OCI-LY1 (cell line): ENCODE results near the gene WDFY4.

ENCODE experiments used
- EZH2 ChIP-seq: fragments of 200-600 bp; sonication (generic), shearing (Covaris generic); IDR thresholded peaks from 2 replicates; pipeline ENCODE4 v1.8.0; 2017; ENCODE audit warnings: borderline replicate concordance, mixed run types, mild to moderate bottlenecking, antibody characterized with exemption, low read length, moderate library complexity, mixed read lengths
- TF ChIP-seq, protein P1 (sequence below): fragments of 200-600 bp; sonication (generic), shearing (Covaris generic); IDR thresholded peaks from 2 replicates; pipeline ENCODE4 v1.5.1; 2017; ENCODE audit warnings: mild to moderate bottlenecking, antibody characterized with exemption, low read length, moderate library complexity, mixed read lengths

DNA sequence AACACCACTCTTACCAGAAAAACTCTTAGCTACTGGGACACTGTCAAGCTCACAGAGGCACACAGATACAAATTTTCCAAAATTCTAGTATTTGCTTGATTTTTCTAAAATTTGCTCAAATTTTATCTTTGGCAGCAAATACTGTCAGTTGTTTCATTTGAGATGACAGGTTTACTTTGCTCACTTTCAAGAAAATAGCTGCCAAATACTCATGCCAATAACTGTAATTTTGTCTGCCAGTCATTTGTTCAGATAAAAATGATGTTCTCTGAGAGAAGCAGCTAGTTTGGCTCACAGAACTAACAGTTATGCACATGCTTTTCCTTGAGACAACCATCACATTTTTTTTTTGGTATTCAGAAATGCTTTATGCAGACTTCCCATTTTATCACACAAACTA lies 172.2 kb downstream of the WDFY4 start:
- TF ChIP-seq, protein P1, sequence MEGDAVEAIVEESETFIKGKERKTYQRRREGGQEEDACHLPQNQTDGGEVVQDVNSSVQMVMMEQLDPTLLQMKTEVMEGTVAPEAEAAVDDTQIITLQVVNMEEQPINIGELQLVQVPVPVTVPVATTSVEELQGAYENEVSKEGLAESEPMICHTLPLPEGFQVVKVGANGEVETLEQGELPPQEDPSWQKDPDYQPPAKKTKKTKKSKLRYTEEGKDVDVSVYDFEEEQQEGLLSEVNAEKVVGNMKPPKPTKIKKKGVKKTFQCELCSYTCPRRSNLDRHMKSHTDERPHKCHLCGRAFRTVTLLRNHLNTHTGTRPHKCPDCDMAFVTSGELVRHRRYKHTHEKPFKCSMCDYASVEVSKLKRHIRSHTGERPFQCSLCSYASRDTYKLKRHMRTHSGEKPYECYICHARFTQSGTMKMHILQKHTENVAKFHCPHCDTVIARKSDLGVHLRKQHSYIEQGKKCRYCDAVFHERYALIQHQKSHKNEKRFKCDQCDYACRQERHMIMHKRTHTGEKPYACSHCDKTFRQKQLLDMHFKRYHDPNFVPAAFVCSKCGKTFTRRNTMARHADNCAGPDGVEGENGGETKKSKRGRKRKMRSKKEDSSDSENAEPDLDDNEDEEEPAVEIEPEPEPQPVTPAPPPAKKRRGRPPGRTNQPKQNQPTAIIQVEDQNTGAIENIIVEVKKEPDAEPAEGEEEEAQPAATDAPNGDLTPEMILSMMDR: no peak
- no peak for TF ChIP-seq EZH2
